Adrenal gland (tissue), 12 donors: ENCODE data around the gene GABRE. TPM values are rescaled to one million over a fixed set of nuclear protein-coding genes. Genes with fewer than 3 reads are reported as not detected.

Experiments used
- DNase-seq, 7 donors: peaks; one replicate each; pipeline ENCODE4 v3.0.0-alpha.2; 2019 to 2020
- H3K27ac ChIP-seq, 5 donors: fragments of 200-600 bp; sonication (generic) in 4 of 5; 1 replicate in 3 of 5; 2 replicates in 2 of 5; pipeline versions ENCODE4 v1.5.1 to v1.8.0; 2016 to 2020; ENCODE audit warnings: mild to moderate bottlenecking in 1 of 5
- H3K27me3 ChIP-seq: fragments of 200-600 bp; 2 replicates; pipeline ENCODE4 v1.8.0; 2021
- H3K36me3 ChIP-seq, 2 donors: fragments of 200-600 bp; replicated peaks in 1 of 2; 1 replicate in 1 of 2; 2 replicates in 1 of 2; pipeline versions ENCODE4 v1.5.1 to v1.8.0; 2018 to 2022
- H3K4me1 ChIP-seq, 2 donors: fragments of 200-600 bp; replicated peaks in 1 of 2; 1 replicate in 1 of 2; 2 replicates in 1 of 2; pipeline versions ENCODE4 v1.5.1 to v1.8.0; 2018 to 2021
- H3K4me3 ChIP-seq, 4 donors: fragments of 200-600 bp; sonication (generic) in 3 of 4; one replicate each; pipeline ENCODE4 v1.5.1; 2016 to 2018
- H3K9me3 ChIP-seq, 3 donors: fragments of 200-600 bp; sonication (generic) in 1 of 3; replicated peaks in 1 of 3; 1 replicate in 2 of 3; 2 replicates in 1 of 3; pipeline versions ENCODE4 v1.5.1 to v1.8.0; 2016 to 2021
- CTCF ChIP-seq, 6 experiments: fragments of 450-650 bp in 4 of 6; fragments of 200-600 bp in 2 of 6; sonication (generic) in 1 of 6; IDR thresholded peaks; 1 replicate in 5 of 6; 2 replicates in 1 of 6; pipeline versions ENCODE4 v1.5.1 to v1.8.0; 2016 to 2021; ENCODE audit warnings: antibody characterized with exemption in 6 of 6, mild to moderate bottlenecking in 2 of 6, moderate library complexity in 1 of 6
- POLR2A ChIP-seq, 2 donors: fragments of 450-650 bp; IDR thresholded peaks; one replicate each; pipeline ENCODE4 v1.6.1; 2017; ENCODE audit warnings: antibody characterized with exemption in 2 of 2, mild to moderate bottlenecking in 2 of 2, moderate library complexity in 1 of 2
- WGBS, 4 donors: extraction: QIAGEN DNeasy Blood & Tissue Kit in 2 of 4; methylation state at CpG; one replicate each; pipeline versions ENCODE4 v1.1.5 to v1.1.7; 2013 to 2017; 5-methylcytosine and 5-hydroxymethylcytosine counted together
- intact Hi-C, 2 donors: fragments of 100-400 bp; cut with DNase I; formaldehyde crosslinking; loops; one replicate each; pipeline versions ENCODE4 v1.14.1 to v1.15.0; 2022 to 2023
- polyA plus RNA-seq, 3 donors: library from polyadenylated mRNA; stranded (reverse); fragments of 200-250 nt in 2 of 3; fragments of 350-450 nt in 1 of 3; fragmentation: Illumina TruSeq in 1 of 3; extraction: RNeasy Lipid Tissue Mini Kit (QIAGEN cat#74804) in 1 of 3; gene quantifications; one replicate each; pipeline ENCODE4 v1.2.3, GENCODE V29; 2013 to 2014
- total RNA-seq, 9 donors: library from RNA; depleted of rRNA in 4 of 9; stranded (reverse); fragments of >200 nt in 4 of 9; fragments of 120-200 nt in 1 of 9; fragmentation: NEBNext Ultra II Directional in 1 of 9; extraction: Animal tissue kit (Norgen Biotek cat#: 25700) in 1 of 9; gene quantifications; one replicate each; pipeline versions ENCODE4 v1.1.0 to v1.2.4, GENCODE V29; 2013 to 2023
- donor health status: healthy with polysubstance abuse.
- donor health status: Bipolar disorder and iron deficiency.
- donor health status: DM: yes; HTN: yes; CAD: no.
- donor health status: DM: no; HTN: no; CAD: no.
- donor health status: DM: no; HTN: no; CAD: no.
- donor health status: DM: yes; HTN: yes; CAD: no.

GABRE gene
- total and polyA plus RNA-seq, 12 donors = 0.92 to 45.1 (median 4.7) TPM

GRCh38 chrX:151935358-151935757 lies 39.1 kb downstream of the GABRE start:
- H3K27ac ChIP-seq = no peak overlapping the region
- 87 to 95% (median 92%) methylated on average over 1 of the region's 1 CpG for WGBS, 4 donors
- TF ChIP-seq POLR2A (IDR thresholded peaks at IDR 0.05) = no peak
- no peak for TF ChIP-seq CTCF (IDR thresholded peaks at IDR 0.05)
- intact Hi-C loops = no loop called here
- DNase-seq = no peak
- no peak overlapping the region for H3K4me3 ChIP-seq
- no peaks in the 10 kb centered on the region for H3K4me1 ChIP-seq
- no peaks in the 10 kb centered on the region for H3K9me3 ChIP-seq
- H3K36me3 ChIP-seq = no peaks in the 10 kb centered on the region
- H3K27me3 ChIP-seq = no peaks in the 10 kb centered on the region

- Histone ChIP-seq H3K27me3 (peaks cover 6% of the 10 kb centered on the region), H3K4me3 (no peak overlapping the region), H3K9me3 (no peaks in the 10 kb centered on the region), H3K36me3 (no peaks in the 10 kb centered on the region), H3K27ac (no peak overlapping the region), H3K4me1 (no peaks in the 10 kb centered on the region)
- TF ChIP-seq CTCF (IDR thresholded peaks at IDR 0.05) = no peak
- TF ChIP-seq POLR2A (IDR thresholded peaks at IDR 0.05) = no peak
- intact Hi-C loops = no loop called here
- 47 to 68% (median 49%) methylated on average over 4 of the region's 4 CpGs; no CpG with 5 or more reads in 1 of the 4 donors for WGBS, 4 donors
- DNase-seq = no peak
Observed at GRCh38 chrX:151929126-151929525, 45.4 kb downstream of the GABRE start.

DNA sequence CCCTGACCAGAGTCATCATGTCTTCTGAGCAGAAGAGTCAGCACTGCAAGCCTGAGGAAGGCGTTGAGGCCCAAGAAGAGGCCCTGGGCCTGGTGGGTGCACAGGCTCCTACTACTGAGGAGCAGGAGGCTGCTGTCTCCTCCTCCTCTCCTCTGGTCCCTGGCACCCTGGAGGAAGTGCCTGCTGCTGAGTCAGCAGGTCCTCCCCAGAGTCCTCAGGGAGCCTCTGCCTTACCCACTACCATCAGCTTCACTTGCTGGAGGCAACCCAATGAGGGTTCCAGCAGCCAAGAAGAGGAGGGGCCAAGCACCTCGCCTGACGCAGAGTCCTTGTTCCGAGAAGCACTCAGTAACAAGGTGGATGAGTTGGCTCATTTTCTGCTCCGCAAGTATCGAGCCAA lies 50.8 kb downstream of the GABRE start:
- Histone ChIP-seq H3K27me3 (peaks cover 6% of the 10 kb centered on the region), H3K4me1 (no peaks in the 10 kb centered on the region), H3K9me3 (no peaks in the 10 kb centered on the region), H3K27ac (no peak overlapping the region), H3K36me3 (no peaks in the 10 kb centered on the region), H3K4me3 (no peak overlapping the region)
- 81 to 94% (median 90%) methylated on average over 6 of the region's 6 CpGs; no CpG with 5 or more reads in 1 of the 4 donors for WGBS, 4 donors
- intact Hi-C loops = no loop called here
- no peak for DNase-seq
- TF ChIP-seq POLR2A (IDR thresholded peaks at IDR 0.05) (no peak), CTCF (IDR thresholded peaks at IDR 0.05) (no peak)

DNA sequence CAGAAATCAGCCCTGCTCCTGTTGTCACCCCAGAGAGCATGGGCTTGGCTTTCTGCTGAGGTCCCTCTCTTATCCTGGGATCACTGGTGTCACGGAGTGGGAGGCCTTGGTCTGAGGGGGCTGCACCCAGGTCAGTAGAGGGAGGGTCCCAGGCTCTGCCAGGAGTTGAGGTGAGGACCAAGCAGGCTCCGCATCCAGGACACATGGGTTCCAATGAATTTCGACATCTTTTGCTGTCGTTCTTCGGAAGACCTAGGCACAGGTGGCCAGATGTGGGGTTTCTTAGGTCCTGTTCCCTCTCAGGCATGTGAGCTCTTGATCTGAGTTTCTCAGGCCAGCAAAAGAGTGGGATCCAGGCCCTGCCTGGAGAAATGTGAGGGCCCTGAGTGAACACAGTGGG lies 51.8 kb downstream of the GABRE start:
- no peak overlapping the region for H3K27ac ChIP-seq
- TF ChIP-seq CTCF (IDR thresholded peaks at IDR 0.05) (no peak), POLR2A (IDR thresholded peaks at IDR 0.05) (no peak)
- peaks cover 6% of the 10 kb centered on the region for H3K27me3 ChIP-seq
- H3K4me1 ChIP-seq = no peaks in the 10 kb centered on the region
- intact Hi-C loops = no loop called here
- 80 to 100% (median 94%) methylated on average over 1 to 5 of the region's 5 CpGs for WGBS, 4 donors
- H3K9me3 ChIP-seq = no peaks in the 10 kb centered on the region
- DNase-seq = no peak
- no peak overlapping the region for H3K4me3 ChIP-seq
- H3K36me3 ChIP-seq = no peaks in the 10 kb centered on the region
